Spleen (tissue), 7 donors: Measurements from ENCODE around the gene TBC1D19.
"Not testable (repeated sequence)": the region's sequence is repeated elsewhere in the genome, so short reads cannot be mapped to it uniquely, and the experiment has no call there.

Experiments used
- CTCF ChIP-seq, 11 experiments: fragments of 200-600 bp in 7 of 11; fragments of 450-650 bp in 4 of 11; sonication (generic) in 4 of 11; IDR thresholded peaks in 8 of 11; conservative IDR thresholded peaks in 3 of 11; 1 replicate in 7 of 11; 2 replicates in 4 of 11; pipeline versions ENCODE4 v1.4.0 to v1.8.0; 2016 to 2021; ENCODE audit warnings: antibody characterized with exemption in 11 of 11, inconsistent platforms in 4 of 11, mild to moderate bottlenecking in 1 of 11
- POLR2A ChIP-seq, 3 donors: fragments of 450-650 bp; IDR thresholded peaks; one replicate each; pipeline ENCODE4 v1.5.1; 2017; ENCODE audit warnings: antibody characterized with exemption in 3 of 3, mild to moderate bottlenecking in 1 of 3
- POLR2AphosphoS5 ChIP-seq, 3 donors: sonication (generic); formaldehyde crosslinking; IDR thresholded peaks; one replicate each; pipeline ENCODE4 v1.5.1; 2017; ENCODE audit warnings: antibody characterized with exemption in 3 of 3
- donor health status: DM: no; HTN: no; CAD: no; lungs with moderate emphysema.
- donor health status: DM: no; HTN: no; CAD: no.
- donor health status: DM: no; HTN: no; CAD: no.

- not testable (repeated sequence) for TF ChIP-seq CTCF (IDR thresholded peaks at IDR 0.05 in 8 of 11, conservative IDR thresholded peaks at IDR 0.05 in 3 of 11); POLR2A (IDR thresholded peaks at IDR 0.05); POLR2AphosphoS5 (IDR thresholded peaks at IDR 0.05)
Measured at GRCh38 chr4:26581341-26581740, 2.5 kb upstream of the TBC1D19 start.
